Osteocyte (in vitro differentiated cells): ENCODE data around the gene PGC. TPM values are rescaled to one million over a fixed set of nuclear protein-coding genes. Genes with fewer than 3 reads are reported as not detected.
A peak's percentile ranks its signal among the peaks of the same experiment; 100 is the strongest.

Experiments
- DNase-seq: peaks from one replicate; pipeline ENCODE4 v3.0.0; 2021; ENCODE audit warnings: mixed read lengths; ENCODE audit not compliant: unreplicated experiment; ENCODE audit errors: extremely low spot score
- H3K27ac Mint-ChIP-seq: one replicate; pipeline ENCODE4 v1.8.0; 2021; ENCODE audit warnings: mild to moderate bottlenecking, mixed read lengths; ENCODE audit not compliant: unreplicated experiment
- H3K27me3 Mint-ChIP-seq: one replicate; pipeline ENCODE4 v1.8.0; 2021; ENCODE audit warnings: mixed read lengths; ENCODE audit not compliant: unreplicated experiment
- H3K36me3 Mint-ChIP-seq: one replicate; pipeline ENCODE4 v1.8.0; 2021; ENCODE audit warnings: mixed read lengths; ENCODE audit not compliant: unreplicated experiment
- H3K4me1 Mint-ChIP-seq: one replicate; pipeline ENCODE4 v1.8.0; 2021; ENCODE audit warnings: mixed read lengths; ENCODE audit not compliant: unreplicated experiment
- H3K4me3 Mint-ChIP-seq: one replicate; pipeline ENCODE4 v1.8.0; 2021; ENCODE audit warnings: mild to moderate bottlenecking, moderate library complexity, mixed read lengths; ENCODE audit not compliant: unreplicated experiment
- H3K9me3 Mint-ChIP-seq: one replicate; pipeline ENCODE4 v1.8.0; 2021; ENCODE audit warnings: mixed read lengths; ENCODE audit not compliant: unreplicated experiment
- total RNA-seq: library from RNA; stranded (reverse); gene quantifications from 2 replicates; pipeline ENCODE4 v1.2.1, GENCODE V29; 2021
- TF ChIP-seq, protein P1 (sequence below): fragments of 200-600 bp; sonication (generic); IDR thresholded peaks from 2 replicates; pipeline ENCODE4 v1.5.0; 2021; ENCODE audit warnings: antibody characterized with exemption, mild to moderate bottlenecking, moderate library complexity

Gene PGC
- total RNA-seq, 1 donor from 2014 or later, result not detected

DNA sequence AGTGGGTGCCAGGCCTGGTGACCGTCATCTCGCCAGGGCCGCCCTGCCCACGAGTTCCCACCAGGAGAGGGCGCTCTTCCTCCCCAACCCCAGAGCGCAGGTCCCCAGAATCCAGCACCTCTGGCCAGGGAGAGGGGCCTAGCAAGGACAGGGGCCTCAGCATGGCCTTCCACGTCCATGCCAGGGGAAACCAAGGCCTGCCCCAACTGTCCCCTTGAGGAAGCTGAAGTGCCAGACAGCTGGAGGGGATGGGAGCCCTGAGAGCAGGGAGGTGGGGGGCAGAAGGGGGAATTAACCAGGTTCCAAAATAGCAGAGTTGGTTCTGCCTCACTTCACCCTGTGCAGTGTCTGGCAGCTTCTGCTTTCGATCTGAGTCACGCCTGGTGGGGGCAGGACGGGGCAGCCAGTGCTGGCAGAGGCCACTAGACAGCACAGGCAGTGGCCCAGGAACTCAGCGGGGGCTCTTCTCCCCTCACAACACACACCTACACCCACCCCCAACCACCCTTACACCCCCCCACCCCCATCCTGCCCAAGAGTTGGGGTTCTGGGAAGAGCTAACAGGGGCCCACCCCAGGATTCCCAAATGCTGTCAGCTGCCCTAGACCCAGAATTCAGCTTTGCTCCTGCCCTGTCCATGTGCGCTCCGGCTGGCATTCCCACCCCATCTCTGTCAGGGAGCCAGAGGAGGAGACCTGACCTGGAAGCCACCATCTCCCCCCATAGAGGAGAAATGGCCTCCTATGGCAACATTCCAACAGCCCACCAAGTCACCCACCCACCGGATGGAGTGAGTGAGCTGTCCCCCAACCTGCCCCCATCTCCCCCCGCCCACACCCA, 41.0 kb downstream of the PGC start:
- DNase-seq, result no peak
- Mint-ChIP-seq H3K27ac (peak overlapping the region; percentile 54), H3K9me3 (no peaks in the 10 kb centered on the region), H3K4me1 (peaks cover 28% of the 10 kb centered on the region), H3K4me3 (no peak overlapping the region), H3K36me3 (peaks cover 5% of the 10 kb centered on the region), H3K27me3 (no peaks in the 10 kb centered on the region)
- TF ChIP-seq, protein P1, sequence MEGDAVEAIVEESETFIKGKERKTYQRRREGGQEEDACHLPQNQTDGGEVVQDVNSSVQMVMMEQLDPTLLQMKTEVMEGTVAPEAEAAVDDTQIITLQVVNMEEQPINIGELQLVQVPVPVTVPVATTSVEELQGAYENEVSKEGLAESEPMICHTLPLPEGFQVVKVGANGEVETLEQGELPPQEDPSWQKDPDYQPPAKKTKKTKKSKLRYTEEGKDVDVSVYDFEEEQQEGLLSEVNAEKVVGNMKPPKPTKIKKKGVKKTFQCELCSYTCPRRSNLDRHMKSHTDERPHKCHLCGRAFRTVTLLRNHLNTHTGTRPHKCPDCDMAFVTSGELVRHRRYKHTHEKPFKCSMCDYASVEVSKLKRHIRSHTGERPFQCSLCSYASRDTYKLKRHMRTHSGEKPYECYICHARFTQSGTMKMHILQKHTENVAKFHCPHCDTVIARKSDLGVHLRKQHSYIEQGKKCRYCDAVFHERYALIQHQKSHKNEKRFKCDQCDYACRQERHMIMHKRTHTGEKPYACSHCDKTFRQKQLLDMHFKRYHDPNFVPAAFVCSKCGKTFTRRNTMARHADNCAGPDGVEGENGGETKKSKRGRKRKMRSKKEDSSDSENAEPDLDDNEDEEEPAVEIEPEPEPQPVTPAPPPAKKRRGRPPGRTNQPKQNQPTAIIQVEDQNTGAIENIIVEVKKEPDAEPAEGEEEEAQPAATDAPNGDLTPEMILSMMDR, result peak; percentile 59

DNA sequence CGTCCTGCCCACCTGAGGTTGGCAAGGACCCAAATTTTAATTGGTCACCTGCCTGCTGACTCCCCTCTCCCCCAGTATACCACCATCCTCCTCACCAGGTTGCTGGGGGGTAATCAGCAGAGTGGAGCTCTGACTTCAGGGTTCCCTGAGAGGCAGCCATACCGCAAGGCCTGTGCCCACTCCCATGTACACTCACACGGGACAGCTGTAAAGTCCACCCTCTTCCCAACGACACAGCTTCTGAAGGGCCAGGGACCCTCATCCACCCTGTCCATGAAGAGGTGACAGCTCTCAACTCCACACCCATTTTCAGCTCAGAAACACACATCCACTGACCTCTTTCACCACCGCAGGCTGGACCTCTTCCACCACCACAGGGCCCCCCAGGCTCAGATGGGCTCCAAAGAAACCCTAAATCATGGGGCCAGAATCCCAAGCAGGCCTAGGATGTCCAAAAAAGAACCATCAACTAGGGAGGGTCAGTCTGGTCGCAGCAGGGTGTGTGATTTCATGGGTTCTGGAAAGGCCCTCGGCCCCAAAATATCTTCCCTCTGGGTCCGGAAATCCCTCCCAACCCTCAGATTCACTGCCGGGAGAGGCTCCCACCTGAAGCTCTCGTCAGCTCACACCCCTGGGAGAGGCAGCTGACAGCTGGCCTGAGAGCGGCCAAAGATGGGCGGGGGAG, 41.7 kb downstream of the PGC start:
- TF ChIP-seq, protein P1, result no peak
- Mint-ChIP-seq H3K4me3 (no peak overlapping the region), H3K27me3 (no peaks in the 10 kb centered on the region), H3K27ac (peak overlapping the region; percentile 54), H3K36me3 (peaks cover 1% of the 10 kb centered on the region), H3K9me3 (no peaks in the 10 kb centered on the region), H3K4me1 (peaks cover 34% of the 10 kb centered on the region)
- no peak for DNase-seq

DNA sequence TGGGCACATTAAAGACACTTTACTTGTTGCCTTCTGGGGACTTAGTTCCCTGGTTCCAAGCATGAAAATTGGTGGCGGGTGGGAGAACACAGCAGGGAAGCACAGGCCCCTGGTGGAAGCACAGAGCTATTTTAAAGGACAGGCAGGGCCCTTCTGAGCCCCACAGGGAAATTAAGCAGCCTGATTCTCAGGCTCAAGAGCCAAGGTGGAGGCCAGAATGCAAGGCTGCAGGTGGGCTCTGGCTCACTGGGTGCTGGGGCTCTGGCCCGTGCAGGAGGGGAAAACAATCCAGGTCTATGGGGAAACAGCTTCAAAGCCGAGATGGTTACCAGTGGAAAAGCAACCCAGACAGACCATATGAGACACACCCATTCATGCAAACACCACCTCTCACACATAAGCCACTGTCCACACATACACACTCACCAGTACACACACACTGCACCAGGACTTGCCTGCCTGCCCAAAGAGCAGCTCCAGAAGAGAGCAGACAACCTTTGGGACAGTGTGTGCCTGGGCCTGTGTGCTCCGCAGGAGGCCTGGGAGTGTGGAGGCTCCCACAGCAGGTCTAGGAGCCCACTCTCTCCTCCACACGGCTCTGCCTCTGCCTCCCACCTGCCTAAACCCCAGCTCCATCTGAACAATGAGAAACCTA, 42.4 kb downstream of the PGC start:
- peaks cover 40% of the 10 kb centered on the region for H3K4me1 Mint-ChIP-seq
- H3K9me3 Mint-ChIP-seq, result no peaks in the 10 kb centered on the region
- peaks cover 1% of the 10 kb centered on the region for H3K36me3 Mint-ChIP-seq
- no peak overlapping the region for H3K27ac Mint-ChIP-seq
- no peak overlapping the region for H3K4me3 Mint-ChIP-seq
- H3K27me3 Mint-ChIP-seq, result no peaks in the 10 kb centered on the region
- TF ChIP-seq, protein P1, result no peak
- no peak for DNase-seq

DNA sequence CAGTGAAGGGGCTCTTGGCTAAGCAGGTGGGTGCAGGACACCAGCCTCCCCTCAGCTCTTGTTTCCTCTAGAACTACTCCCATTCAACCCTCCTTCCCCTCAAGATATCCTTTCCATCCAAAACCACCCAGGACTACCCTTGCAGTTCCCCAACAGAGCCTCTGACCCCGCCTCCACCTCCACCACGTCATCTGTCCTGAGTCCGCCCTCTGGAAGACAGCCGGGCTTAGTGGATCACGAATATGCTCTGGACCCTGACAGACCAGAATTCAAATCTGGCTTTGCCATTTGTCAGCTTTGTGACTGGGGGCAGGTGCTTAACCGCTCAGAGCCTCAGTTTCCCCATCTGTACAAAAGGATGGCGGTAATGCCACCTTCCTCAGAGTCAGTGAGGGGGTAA, 43.2 kb downstream of the PGC start:
- Mint-ChIP-seq H3K27ac (no peak overlapping the region), H3K9me3 (no peaks in the 10 kb centered on the region), H3K4me1 (peaks cover 47% of the 10 kb centered on the region), H3K36me3 (peaks cover 1% of the 10 kb centered on the region), H3K4me3 (no peak overlapping the region), H3K27me3 (no peaks in the 10 kb centered on the region)
- DNase-seq, result no peak
- TF ChIP-seq, protein P1, result no peak
